Measurements from ENCODE around the gene TXNRD3. TPM values are rescaled to one million over a fixed set of nuclear protein-coding genes. Genes with fewer than 3 reads are reported as not detected.

The TXNRD3 gene
- total RNA-seq, 2 experiments from 2014 or later: 0.13 to 0.30 TPM

DNA sequence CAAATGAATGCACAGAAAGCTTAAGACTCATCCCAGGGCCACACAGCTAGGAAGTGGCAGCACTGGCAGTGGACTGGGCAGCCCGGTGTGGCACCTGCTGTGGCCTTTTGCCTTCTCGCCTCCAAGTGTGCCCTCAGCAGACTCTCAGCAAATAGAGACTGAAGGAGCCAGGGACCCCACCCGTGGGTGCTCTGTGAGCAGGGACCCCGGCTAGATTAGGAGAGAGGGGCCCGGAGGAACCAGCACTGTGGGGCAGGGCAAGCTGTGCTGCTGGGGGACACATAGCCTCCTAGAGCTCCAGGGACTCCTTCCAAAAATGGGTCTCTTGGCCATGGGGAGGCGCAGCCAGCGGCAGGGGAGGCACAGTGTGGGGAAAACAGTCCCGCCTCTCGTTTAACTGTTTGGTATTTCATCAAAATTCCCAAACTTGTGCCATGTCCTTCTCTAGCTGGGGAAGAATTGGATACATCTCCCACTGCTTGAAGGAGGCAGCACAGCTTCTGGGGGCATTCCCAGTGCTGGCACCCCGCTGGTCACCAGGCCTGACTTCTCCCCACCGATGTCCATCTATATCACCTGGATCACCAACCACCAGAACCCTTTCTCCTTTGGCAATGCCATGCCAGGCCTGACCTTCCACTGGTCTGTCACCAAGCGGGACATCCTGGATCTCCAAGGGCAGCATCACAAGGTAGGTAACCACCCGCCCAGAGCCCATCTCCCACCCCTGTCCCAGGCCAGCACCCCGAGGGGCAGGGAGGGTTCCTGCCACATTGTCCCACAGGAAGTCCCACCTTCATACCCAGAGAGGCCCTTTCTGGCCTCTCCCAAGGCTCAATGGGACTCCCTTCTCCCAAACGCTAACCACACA lies 12.0 kb upstream of the TXNRD3 start:
- Mint-ChIP-seq H3K9me3 (peaks cover 4% of the 10 kb centered on the region), H3K4me3 (no peak overlapping the region), H3K27ac (no peak overlapping the region), H3K4me1 (peaks cover 5% of the 10 kb centered on the region), H3K36me3 (ENCODE audit: low read depth) (no peaks in the 10 kb centered on the region), H3K27me3 (no peaks in the 10 kb centered on the region)
- ChIA-PET POLR2A (no interaction called here), CTCF (no interaction called here)
- no peak for DNase-seq

GRCh38 chr3:126665959-126666657 lies 11.2 kb upstream of the TXNRD3 start:
- Mint-ChIP-seq H3K27ac (no peak overlapping the region), H3K4me3 (no peak overlapping the region), H3K4me1 (peaks cover 2% of the 10 kb centered on the region), H3K27me3 (no peaks in the 10 kb centered on the region), H3K9me3 (no peaks in the 10 kb centered on the region), H3K36me3 (ENCODE audit: low read depth) (no peaks in the 10 kb centered on the region)
- no peak for DNase-seq
- ChIA-PET POLR2A (no interaction called here), CTCF (no interaction called here)

- no peaks in the 10 kb centered on the region for H3K36me3 Mint-ChIP-seq (ENCODE audit: low read depth)
- DNase-seq: no peak
- CTCF ChIA-PET: no interaction called here
- H3K4me3 Mint-ChIP-seq: no peak overlapping the region
- no peak overlapping the region for H3K27ac Mint-ChIP-seq
- POLR2A ChIA-PET: no interaction called here
- no peaks in the 10 kb centered on the region for H3K27me3 Mint-ChIP-seq
- peaks cover 2% of the 10 kb centered on the region for H3K4me1 Mint-ChIP-seq
- no peaks in the 10 kb centered on the region for H3K9me3 Mint-ChIP-seq
These were observed 10.5 kb upstream of the TXNRD3 start for GRCh38 chr3:126665221-126665936.

DNA sequence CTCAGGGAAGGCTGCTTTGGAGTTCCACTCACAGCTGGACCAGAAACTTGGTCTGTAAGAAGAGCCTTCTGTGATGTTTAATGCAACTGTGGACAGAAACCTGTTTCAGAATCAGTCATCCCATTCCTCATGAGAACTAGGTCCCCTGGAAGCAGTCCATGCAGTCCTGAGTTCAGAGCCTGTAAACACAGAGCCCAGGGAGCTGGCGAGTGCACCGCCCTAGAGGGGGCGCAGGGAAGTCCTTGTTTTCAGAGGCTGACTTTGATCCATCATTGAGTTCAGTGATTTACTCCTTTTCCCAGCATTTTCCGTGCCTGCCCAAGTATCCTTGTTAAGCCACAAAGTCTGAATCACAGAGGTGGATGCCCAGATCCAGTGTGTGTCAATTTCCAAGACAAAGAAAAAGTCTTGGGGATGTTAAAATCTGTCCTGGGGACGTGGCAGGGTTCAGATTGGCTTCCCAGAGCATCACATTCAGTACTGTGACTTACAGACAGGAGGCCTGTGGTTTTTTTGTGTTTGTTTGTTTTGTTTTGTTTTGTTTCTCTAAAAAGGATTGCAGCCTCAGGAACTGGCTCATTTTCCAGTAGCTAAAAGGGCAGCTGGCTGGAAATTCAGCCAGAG lies 9.8 kb upstream of the TXNRD3 start:
- H3K36me3 Mint-ChIP-seq (ENCODE audit: low read depth): no peaks in the 10 kb centered on the region
- DNase-seq: no peak
- CTCF ChIA-PET: no interaction called here
- no peaks in the 10 kb centered on the region for H3K27me3 Mint-ChIP-seq
- POLR2A ChIA-PET: no interaction called here
- H3K27ac Mint-ChIP-seq: no peak overlapping the region
- H3K4me3 Mint-ChIP-seq: no peak overlapping the region
- H3K4me1 Mint-ChIP-seq: peaks cover 2% of the 10 kb centered on the region
- H3K9me3 Mint-ChIP-seq: no peaks in the 10 kb centered on the region

DNA sequence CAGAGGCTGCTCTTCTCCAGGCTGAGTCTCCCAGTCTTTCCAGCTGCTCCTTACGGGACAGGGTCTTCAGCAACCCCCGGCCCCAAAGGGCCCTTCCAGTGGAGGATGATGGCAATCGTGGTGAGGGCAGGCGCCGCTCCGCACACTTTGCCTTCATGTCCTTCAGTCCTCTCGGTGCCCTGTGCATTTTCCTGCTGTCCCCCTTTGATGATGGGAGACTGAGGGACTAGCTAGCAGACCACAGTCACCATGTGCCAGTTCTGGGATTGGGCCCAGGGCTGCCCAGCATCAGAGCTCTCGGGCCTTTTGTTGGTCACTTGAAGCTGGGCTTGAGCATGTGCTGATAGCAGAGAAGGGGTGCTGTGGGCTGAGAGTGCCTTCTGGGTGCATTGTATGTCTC lies 8.8 kb upstream of the TXNRD3 start:
- H3K9me3 Mint-ChIP-seq: no peaks in the 10 kb centered on the region
- POLR2A ChIA-PET: no interaction called here
- no peaks in the 10 kb centered on the region for H3K27me3 Mint-ChIP-seq
- H3K4me3 Mint-ChIP-seq: no peak overlapping the region
- H3K27ac Mint-ChIP-seq: no peak overlapping the region
- no peaks in the 10 kb centered on the region for H3K36me3 Mint-ChIP-seq (ENCODE audit: low read depth)
- DNase-seq: no peak
- H3K4me1 Mint-ChIP-seq: peaks cover 2% of the 10 kb centered on the region
- CTCF ChIA-PET: no interaction called here

- Mint-ChIP-seq H3K27ac (no peak overlapping the region), H3K36me3 (ENCODE audit: low read depth) (no peaks in the 10 kb centered on the region), H3K27me3 (peaks cover under 1% of the 10 kb centered on the region), H3K9me3 (peaks cover 2% of the 10 kb centered on the region), H3K4me3 (no peak overlapping the region), H3K4me1 (peaks cover 2% of the 10 kb centered on the region)
- ChIA-PET CTCF (no interaction called here), POLR2A (no interaction called here)
- no peak for DNase-seq
These were observed 8.3 kb upstream of the TXNRD3 start for GRCh38 chr3:126663257-126663656.

GRCh38 chr3:126661532-126662364 lies 6.8 kb upstream of the TXNRD3 start:
- no peak for DNase-seq
- H3K9me3 Mint-ChIP-seq: peaks cover 2% of the 10 kb centered on the region
- CTCF ChIA-PET: no interaction called here
- no peak overlapping the region for H3K27ac Mint-ChIP-seq
- POLR2A ChIA-PET: no interaction called here
- peaks cover 2% of the 10 kb centered on the region for H3K4me1 Mint-ChIP-seq
- no peak overlapping the region for H3K4me3 Mint-ChIP-seq
- H3K27me3 Mint-ChIP-seq: peaks cover 4% of the 10 kb centered on the region
- H3K36me3 Mint-ChIP-seq (ENCODE audit: low read depth): no peaks in the 10 kb centered on the region

DNA sequence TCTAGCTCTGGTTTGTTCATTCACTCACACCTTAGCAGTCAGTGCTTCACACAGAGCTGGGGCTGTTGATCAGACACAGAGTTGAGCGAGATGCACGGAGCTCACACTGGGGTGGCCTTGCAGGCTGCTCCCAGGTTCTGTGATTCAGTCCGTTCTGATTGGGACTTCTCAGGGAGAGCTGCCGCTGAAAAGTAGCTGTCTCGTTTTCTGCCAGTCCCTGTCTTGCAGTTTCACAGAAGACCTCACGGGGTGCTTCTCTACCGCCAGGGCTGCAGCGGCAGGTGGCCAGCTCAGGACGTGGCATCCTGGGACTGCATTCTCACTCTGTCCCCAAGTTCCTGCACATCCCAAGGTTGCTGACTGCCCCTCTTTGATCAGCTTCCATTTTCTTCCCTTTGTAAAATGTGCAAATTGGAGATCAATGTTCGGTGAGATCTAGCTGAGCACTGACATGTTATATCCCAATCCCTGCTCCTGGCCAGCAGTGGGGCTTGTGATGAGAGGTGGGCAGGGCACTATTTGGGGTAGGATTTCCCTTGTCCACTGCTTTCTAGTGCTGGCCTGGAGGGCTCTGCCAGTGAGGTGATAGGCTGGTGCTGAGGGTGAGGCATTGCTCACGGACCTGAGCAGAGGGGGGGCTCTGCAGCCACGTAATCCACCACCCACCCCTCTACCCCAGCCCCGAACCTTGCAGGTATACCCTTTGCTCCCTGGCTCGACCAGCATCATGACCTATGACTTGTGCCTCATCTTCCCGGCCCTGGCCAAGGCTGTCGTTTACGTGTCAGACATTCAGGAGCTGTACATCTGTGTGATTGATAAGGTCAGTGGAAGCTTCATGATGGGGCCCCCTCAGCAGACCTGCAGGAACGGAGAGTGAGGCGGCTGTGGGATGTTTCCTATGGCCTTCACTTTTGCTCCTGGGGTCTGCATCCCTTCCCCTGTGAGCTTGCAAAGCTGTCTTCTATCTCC lies 5.3 kb upstream of the TXNRD3 start:
- DNase-seq: no peak
- no peak overlapping the region for H3K27ac Mint-ChIP-seq
- no peaks in the 10 kb centered on the region for H3K36me3 Mint-ChIP-seq (ENCODE audit: low read depth)
- peaks cover 2% of the 10 kb centered on the region for H3K9me3 Mint-ChIP-seq
- CTCF ChIA-PET: no interaction called here
- H3K27me3 Mint-ChIP-seq: peaks cover 14% of the 10 kb centered on the region
- POLR2A ChIA-PET: no interaction called here
- peaks cover under 1% of the 10 kb centered on the region for H3K4me1 Mint-ChIP-seq
- no peak overlapping the region for H3K4me3 Mint-ChIP-seq

DNA sequence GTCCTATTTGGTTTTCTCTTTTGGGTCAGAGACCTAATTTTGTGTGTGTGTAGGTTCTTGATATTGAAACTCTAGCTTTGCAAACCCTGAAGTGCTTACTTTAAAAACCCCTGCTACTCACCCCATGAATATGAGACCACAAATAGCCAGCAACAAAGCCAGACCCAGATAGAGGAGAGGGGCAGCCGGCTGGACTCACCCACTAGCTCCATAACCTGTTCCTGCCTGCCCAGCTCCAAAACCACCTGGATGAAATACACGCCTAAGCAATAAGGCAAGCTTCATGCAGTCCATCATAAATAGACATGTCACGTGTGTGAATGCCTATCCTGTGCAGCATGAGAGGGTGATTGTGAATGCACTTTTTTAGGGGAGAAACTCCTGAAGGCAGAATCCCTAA lies 3.7 kb upstream of the TXNRD3 start:
- POLR2A ChIA-PET: no interaction called here
- CTCF ChIA-PET: interaction anchor here (0.7 kb wide), 1 partner anchor 20 kb away, joined by 3 read pairs; no protein-coding TSS in a partner anchor
- H3K9me3 Mint-ChIP-seq: peaks cover 2% of the 10 kb centered on the region

GRCh38 chr3:126657901-126658300 lies 3.0 kb upstream of the TXNRD3 start:
- Mint-ChIP-seq H3K4me3 (no peak overlapping the region), H3K36me3 (ENCODE audit: low read depth) (no peaks in the 10 kb centered on the region), H3K4me1 (peaks cover 5% of the 10 kb centered on the region), H3K27me3 (peaks cover 29% of the 10 kb centered on the region), H3K9me3 (peaks cover 2% of the 10 kb centered on the region), H3K27ac (no peak overlapping the region)
- CTCF ChIA-PET: no interaction called here
- POLR2A ChIA-PET: no interaction called here
- DNase-seq: no peak

More for the DNA sequence above, 3.7 kb upstream of the TXNRD3 start:
- H3K4me3 Mint-ChIP-seq: no peak overlapping the region
- peaks cover 22% of the 10 kb centered on the region for H3K27me3 Mint-ChIP-seq
- no peak for DNase-seq
- H3K36me3 Mint-ChIP-seq (ENCODE audit: low read depth): no peaks in the 10 kb centered on the region
- no peak overlapping the region for H3K27ac Mint-ChIP-seq
- peaks cover 5% of the 10 kb centered on the region for H3K4me1 Mint-ChIP-seq

DNA sequence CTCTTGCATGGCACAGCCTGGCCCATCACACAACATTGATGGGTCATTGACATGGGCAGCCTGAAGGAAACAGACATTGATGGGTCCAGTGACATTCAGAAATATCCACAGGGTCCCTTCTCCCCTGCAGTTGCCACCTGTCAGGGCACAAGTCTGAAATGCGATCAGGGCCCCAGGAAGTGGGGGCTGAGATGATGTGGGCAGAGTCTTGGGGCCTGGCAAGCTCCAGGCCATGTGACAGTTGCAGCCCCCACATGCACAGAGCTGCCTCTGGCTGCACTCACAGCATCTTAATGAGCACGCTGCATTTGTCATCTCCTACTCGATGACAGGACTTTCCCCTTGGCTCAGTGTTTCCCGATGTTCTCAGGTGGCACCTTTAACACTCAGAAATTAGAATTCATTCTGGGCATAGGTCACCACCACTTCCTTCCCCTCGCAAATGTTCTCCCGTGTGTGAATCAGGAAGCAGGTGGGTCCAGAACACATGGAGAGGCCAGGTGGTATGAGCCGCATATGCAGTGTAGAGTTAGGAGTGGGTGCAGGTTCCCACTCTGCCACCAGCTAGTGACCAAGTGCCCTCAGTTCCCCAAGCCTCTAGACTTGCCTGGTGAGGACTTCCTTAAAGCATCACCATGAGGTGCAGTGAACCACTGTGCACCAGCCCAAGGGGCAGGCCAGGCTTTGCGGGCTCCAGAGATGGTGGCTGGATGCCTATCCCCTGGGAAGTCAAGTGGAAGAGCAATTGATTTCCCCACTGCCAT lies 1.6 kb upstream of the TXNRD3 start:
- Mint-ChIP-seq H3K4me3 (no peak overlapping the region), H3K9me3 (peaks cover 2% of the 10 kb centered on the region), H3K36me3 (ENCODE audit: low read depth) (no peaks in the 10 kb centered on the region), H3K27me3 (peaks cover 40% of the 10 kb centered on the region), H3K27ac (no peak overlapping the region), H3K4me1 (peaks cover 5% of the 10 kb centered on the region)
- POLR2A ChIA-PET: no interaction called here
- no peak for DNase-seq
- CTCF ChIA-PET: no interaction called here
